Measurements from ENCODE around the gene FER.
"Not testable (repeated sequence)": the region's sequence is repeated elsewhere in the genome, so short reads cannot be mapped to it uniquely, and the experiment has no call there.

FER gene

GRCh38 chr5:109125755-109126429, 378.2 kb downstream of the FER start:
- DNase-seq (ENCODE audit: low spot score), result no peak

GRCh38 chr5:109126481-109126880, 378.8 kb downstream of the FER start:
- no peak for DNase-seq (ENCODE audit: low spot score)

GRCh38 chr5:109136906-109137305, 389.2 kb downstream of the FER start:
- no peak for DNase-seq (ENCODE audit: low spot score)

GRCh38 chr5:109141222-109142200, 393.8 kb downstream of the FER start:
- no peak for DNase-seq (ENCODE audit: low spot score)

GRCh38 chr5:109143031-109143430, 395.3 kb downstream of the FER start:
- DNase-seq (ENCODE audit: low spot score), result no peak

GRCh38 chr5:109145139-109145538, 397.4 kb downstream of the FER start:
- no peak for DNase-seq (ENCODE audit: low spot score)

- DNase-seq (ENCODE audit: low spot score), result no peak
These were observed 398.9 kb downstream of the FER start for GRCh38 chr5:109146591-109146990.

- DNase-seq (ENCODE audit: low spot score), result no peak
These were observed 404.9 kb downstream of the FER start for GRCh38 chr5:109152565-109152964.

GRCh38 chr5:109155625-109156024, 407.9 kb downstream of the FER start:
- no peak for DNase-seq (ENCODE audit: low spot score)

- no peak for DNase-seq (ENCODE audit: low spot score)
These were observed 409.2 kb downstream of the FER start for GRCh38 chr5:109156885-109157284.

GRCh38 chr5:109160468-109160867, 412.8 kb downstream of the FER start:
- no peak for DNase-seq (ENCODE audit: low spot score)

- no peak for DNase-seq (ENCODE audit: low spot score)
These were observed 414.4 kb downstream of the FER start for GRCh38 chr5:109161914-109162683.

GRCh38 chr5:109163336-109163735, 415.6 kb downstream of the FER start:
- no peak for DNase-seq (ENCODE audit: low spot score)

- no peak for DNase-seq (ENCODE audit: low spot score)
These were observed 416.3 kb downstream of the FER start for GRCh38 chr5:109164001-109164400.

GRCh38 chr5:109167586-109167985, 419.9 kb downstream of the FER start:
- DNase-seq (ENCODE audit: low spot score), result no peak

GRCh38 chr5:109168151-109168550, 420.5 kb downstream of the FER start:
- DNase-seq (ENCODE audit: low spot score), result no peak

- DNase-seq (ENCODE audit: low spot score), result no peak
These were observed 423.1 kb downstream of the FER start for GRCh38 chr5:109170629-109171350.

GRCh38 chr5:109171437-109172073, 423.9 kb downstream of the FER start:
- DNase-seq (ENCODE audit: low spot score), result not testable (repeated sequence)

- DNase-seq (ENCODE audit: low spot score), result no peak
These were observed 425.5 kb downstream of the FER start for GRCh38 chr5:109173036-109173794.

- DNase-seq (ENCODE audit: low spot score), result no peak
These were observed 429.5 kb downstream of the FER start for GRCh38 chr5:109177227-109177626.

GRCh38 chr5:109177782-109178181, 430.1 kb downstream of the FER start:
- DNase-seq (ENCODE audit: low spot score), result no peak

Measured in ecto neural progenitor cell (in vitro differentiated cells).